Fibroblast of lung (primary cell): ENCODE data around the gene ABCB9. TPM values are rescaled to one million over a fixed set of nuclear protein-coding genes. Genes with fewer than 3 reads are reported as not detected.

Source experiments
- DNase-seq, 2 donors: peaks; one replicate each; pipeline versions ENCODE4 v3.0.0 to v3.0.0-alpha.2; 2010; ENCODE audit warnings: low read depth in 2 of 2
- H2AFZ ChIP-seq: 2 replicates; pipeline ENCODE4 v1.5.1; 2012; ENCODE audit warnings: low read length, control low read depth, inconsistent platforms
- H3K27ac ChIP-seq: 2 replicates; pipeline ENCODE4 v1.5.1; 2011; ENCODE audit warnings: low read length, control low read depth; ENCODE audit not compliant: insufficient read depth
- H3K27me3 ChIP-seq: 2 replicates; pipeline ENCODE4 v1.5.1; 2011; ENCODE audit warnings: mild to moderate bottlenecking, low read length; ENCODE audit not compliant: control insufficient read depth, insufficient read depth
- H3K36me3 ChIP-seq: 2 replicates; pipeline ENCODE4 v1.5.1; 2011; ENCODE audit warnings: low read length; ENCODE audit not compliant: control insufficient read depth, insufficient read depth
- H3K4me1 ChIP-seq: 2 replicates; pipeline ENCODE4 v1.5.1; 2011; ENCODE audit warnings: low read length; ENCODE audit not compliant: control insufficient read depth, insufficient read depth; ENCODE audit errors: extremely low read depth
- H3K4me2 ChIP-seq: 2 replicates; pipeline ENCODE4 v1.5.1; 2011; ENCODE audit warnings: low read length, control low read depth; ENCODE audit not compliant: insufficient read depth; ENCODE audit errors: extremely low read depth
- H3K4me3 ChIP-seq, 4 experiments: fragments of 200-600 bp in 1 of 4; sonication (generic) in 1 of 4; replicated peaks in 1 of 4; 2 replicates each; pipeline ENCODE4 v1.5.1; 2011 to 2016; ENCODE audit warnings: low read length in 4 of 4, low read depth in 3 of 4, mild to moderate bottlenecking in 3 of 4, control low read depth in 2 of 4, inconsistent platforms in 1 of 4, mixed read lengths in 1 of 4; ENCODE audit not compliant: insufficient read depth in 1 of 4; ENCODE audit errors: control extremely low read depth in 1 of 4
- H3K79me2 ChIP-seq: 2 replicates; pipeline ENCODE4 v1.5.1; 2012; ENCODE audit warnings: mild to moderate bottlenecking, low read length, inconsistent platforms; ENCODE audit not compliant: control insufficient read depth, insufficient read depth
- H3K9ac ChIP-seq: 2 replicates; pipeline ENCODE4 v1.5.1; 2011; ENCODE audit warnings: mild to moderate bottlenecking, low read length, control low read depth; ENCODE audit not compliant: insufficient read depth
- H3K9me3 ChIP-seq: 2 replicates; pipeline ENCODE4 v1.5.1; 2012; ENCODE audit warnings: low read depth, low read length; ENCODE audit not compliant: control insufficient read depth, insufficient read depth
- H4K20me1 ChIP-seq: 2 replicates; pipeline ENCODE4 v1.5.1; 2011; ENCODE audit warnings: low read length; ENCODE audit not compliant: control insufficient read depth, insufficient read depth; ENCODE audit errors: extremely low read depth
- EZH2 ChIP-seq: IDR thresholded peaks from 2 replicates; pipeline ENCODE4 v1.5.1; 2012; ENCODE audit warnings: low read length, control low read depth, mild to moderate bottlenecking; ENCODE audit errors: missing control alignments
- polyA plus RNA-seq, 2 donors: library from polyadenylated mRNA; depleted of rRNA in 1 of 2; stranded (reverse) in 1 of 2; unstranded in 1 of 2; fragments of >200 nt; gene quantifications; 2 replicates each; pipeline ENCODE4 v1.2.1, GENCODE V29; 2011 to 2012; ENCODE audit warnings: missing spikeins in 1 of 2
- total RNA-seq: library from RNA; depleted of rRNA; stranded (reverse); fragments of >200 nt; gene quantifications from 2 replicates; pipeline ENCODE4 v1.2.1, GENCODE V29; 2014
- TF ChIP-seq, protein P1 (sequence below), 2 donors: IDR thresholded peaks in 1 of 2; conservative IDR thresholded peaks in 1 of 2; 1 replicate in 1 of 2; 2 replicates in 1 of 2; pipeline ENCODE4 v1.5.1; 2011 to 2012; ENCODE audit warnings: low read length in 2 of 2, control low read depth in 1 of 2, inconsistent platforms in 1 of 2, low read depth in 1 of 2, mild to moderate bottlenecking in 1 of 2

Gene ABCB9
- total and polyA plus RNA-seq, 2 donors (not counting 1 experiment from before 2014, with no cell fraction given) = 3.8 to 6.3 TPM

GRCh38 chr12:122903693-122904034 lies 62.6 kb downstream of the ABCB9 start:
- Histone ChIP-seq H4K20me1 (no peaks in the 10 kb centered on the region), H3K9ac (no peak overlapping the region), H3K4me2 (no peak overlapping the region)

GRCh38 chr12:122902854-122903692 lies 63.2 kb downstream of the ABCB9 start:
- Histone ChIP-seq H2AFZ (no peak overlapping the region), H3K27ac (no peak overlapping the region), H3K4me2 (no peak overlapping the region), H4K20me1 (no peaks in the 10 kb centered on the region), H3K9me3 (no peaks in the 10 kb centered on the region), H3K9ac (no peak overlapping the region), H3K36me3 (no peaks in the 10 kb centered on the region), H3K4me3 (no peak overlapping the region), H3K79me2 (no peaks in the 10 kb centered on the region), H3K4me1 (no peaks in the 10 kb centered on the region), H3K27me3 (no peaks in the 10 kb centered on the region)
- no peak for DNase-seq
- no peak for TF ChIP-seq EZH2
- TF ChIP-seq, protein P1, sequence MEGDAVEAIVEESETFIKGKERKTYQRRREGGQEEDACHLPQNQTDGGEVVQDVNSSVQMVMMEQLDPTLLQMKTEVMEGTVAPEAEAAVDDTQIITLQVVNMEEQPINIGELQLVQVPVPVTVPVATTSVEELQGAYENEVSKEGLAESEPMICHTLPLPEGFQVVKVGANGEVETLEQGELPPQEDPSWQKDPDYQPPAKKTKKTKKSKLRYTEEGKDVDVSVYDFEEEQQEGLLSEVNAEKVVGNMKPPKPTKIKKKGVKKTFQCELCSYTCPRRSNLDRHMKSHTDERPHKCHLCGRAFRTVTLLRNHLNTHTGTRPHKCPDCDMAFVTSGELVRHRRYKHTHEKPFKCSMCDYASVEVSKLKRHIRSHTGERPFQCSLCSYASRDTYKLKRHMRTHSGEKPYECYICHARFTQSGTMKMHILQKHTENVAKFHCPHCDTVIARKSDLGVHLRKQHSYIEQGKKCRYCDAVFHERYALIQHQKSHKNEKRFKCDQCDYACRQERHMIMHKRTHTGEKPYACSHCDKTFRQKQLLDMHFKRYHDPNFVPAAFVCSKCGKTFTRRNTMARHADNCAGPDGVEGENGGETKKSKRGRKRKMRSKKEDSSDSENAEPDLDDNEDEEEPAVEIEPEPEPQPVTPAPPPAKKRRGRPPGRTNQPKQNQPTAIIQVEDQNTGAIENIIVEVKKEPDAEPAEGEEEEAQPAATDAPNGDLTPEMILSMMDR (conservative IDR thresholded peaks at IDR 0.05 in 1 of 2, IDR thresholded peaks at IDR 0.05 in 1 of 2; ENCODE audit: low read depth in 1 of 2, low read length in 2 of 2) = no peak

More at GRCh38 chr12:122903693-122904034, 62.6 kb downstream of the ABCB9 start:
- Histone ChIP-seq H3K4me1 (no peaks in the 10 kb centered on the region), H3K79me2 (no peaks in the 10 kb centered on the region), H3K27me3 (no peaks in the 10 kb centered on the region), H2AFZ (no peak overlapping the region), H3K36me3 (no peaks in the 10 kb centered on the region), H3K4me3 (no peak overlapping the region), H3K9me3 (no peaks in the 10 kb centered on the region), H3K27ac (no peak overlapping the region)
- no peak for DNase-seq
- TF ChIP-seq EZH2 = no peak
- TF ChIP-seq, protein P1 (conservative IDR thresholded peaks at IDR 0.05 in 1 of 2, IDR thresholded peaks at IDR 0.05 in 1 of 2; ENCODE audit: low read depth in 1 of 2, low read length in 2 of 2) = no peak

- H3K4me1 ChIP-seq = peaks cover under 1% of the 10 kb centered on the region
- no peak overlapping the region for H3K9ac ChIP-seq
- H3K9me3 ChIP-seq = no peaks in the 10 kb centered on the region
- no peak overlapping the region for H3K4me3 ChIP-seq
- H3K79me2 ChIP-seq = peaks cover 6% of the 10 kb centered on the region
- no peaks in the 10 kb centered on the region for H4K20me1 ChIP-seq
- no peak for DNase-seq
- TF ChIP-seq, protein P1 (conservative IDR thresholded peaks at IDR 0.05 in 1 of 2, IDR thresholded peaks at IDR 0.05 in 1 of 2; ENCODE audit: low read depth in 1 of 2, low read length in 2 of 2) = no peak
- TF ChIP-seq EZH2 = no peak
- no peak overlapping the region for H3K27ac ChIP-seq
- no peaks in the 10 kb centered on the region for H3K36me3 ChIP-seq
- H3K4me2 ChIP-seq = no peak overlapping the region
- no peak overlapping the region for H2AFZ ChIP-seq
- no peaks in the 10 kb centered on the region for H3K27me3 ChIP-seq
These were observed 66.4 kb downstream of the ABCB9 start for GRCh38 chr12:122899887-122900286.
